Endothelial cell of umbilical vein (primary cell): Measurements from ENCODE around the gene MAP4K4.

Source experiments
- CTCF ChIP-seq, 2 donors: IDR thresholded peaks; 1 replicate in 1 of 2; 2 replicates in 1 of 2; pipeline ENCODE4 v1.5.1; 2011; ENCODE audit warnings: low read length in 2 of 2, mild to moderate bottlenecking in 2 of 2, moderate library complexity in 2 of 2, control low read depth in 1 of 2, inconsistent platforms in 1 of 2, low read depth in 1 of 2; ENCODE audit not compliant: insufficient read depth in 1 of 2; ENCODE audit errors: extremely low read depth in 1 of 2
- EZH2 ChIP-seq: IDR thresholded peaks from 2 replicates; pipeline ENCODE4 v1.6.1; 2012; ENCODE audit warnings: borderline replicate concordance, low read depth, mild to moderate bottlenecking, moderate library complexity, low read length, inconsistent platforms; ENCODE audit not compliant: severe bottlenecking
- GATA2 ChIP-seq: IDR thresholded peaks from 2 replicates; pipeline ENCODE4 v1.7.0; 2011; ENCODE audit warnings: low read depth, mild to moderate bottlenecking, moderate library complexity, mixed read lengths, low read length; ENCODE audit not compliant: insufficient read length, insufficient read depth
- JUN ChIP-seq: IDR thresholded peaks from 2 replicates; pipeline ENCODE4 v1.6.1; 2011; ENCODE audit warnings: borderline replicate concordance, low read depth; ENCODE audit not compliant: insufficient read length, insufficient read depth
- MAX ChIP-seq: IDR thresholded peaks from 2 replicates; pipeline ENCODE4 v1.6.1; 2011; ENCODE audit not compliant: insufficient read depth, insufficient read length
- MYC ChIP-seq: IDR thresholded peaks from one replicate; pipeline ENCODE4 v1.6.1; 2011; ENCODE audit warnings: mild to moderate bottlenecking, low read depth, low read length
- POLR2A ChIP-seq: IDR thresholded peaks from 2 replicates; pipeline ENCODE4 v1.6.1; 2012; ENCODE audit warnings: low read depth, mild to moderate bottlenecking, control low read depth, low read length
- POLR2AphosphoS5 ChIP-seq: IDR thresholded peaks from 2 replicates; pipeline ENCODE4 v1.6.1; 2012; ENCODE audit warnings: low read depth, mild to moderate bottlenecking, control low read depth, low read length, moderate library complexity; ENCODE audit not compliant: insufficient read depth

GRCh38 chr2:101710471-101711318 is 13.2 kb downstream of the MAP4K4 start:
- no peak for TF ChIP-seq CTCF (IDR thresholded peaks at IDR 0.05; ENCODE audit: extremely low read depth in 1 of 2, insufficient read depth in 1 of 2, low read depth in 1 of 2, low read length in 2 of 2)
- TF ChIP-seq POLR2A = no peak
- no peak for TF ChIP-seq EZH2
- TF ChIP-seq MYC = no peak
- no peak for TF ChIP-seq MAX
- no peak for TF ChIP-seq GATA2
- no peak for TF ChIP-seq POLR2AphosphoS5
- TF ChIP-seq JUN = no peak
